IMR-90 (cell line): ENCODE data around the gene PRKCB. TPM values are rescaled to one million over a fixed set of nuclear protein-coding genes. Genes with fewer than 3 reads are reported as not detected.

Source experiments
- ATAC-seq: fragments of 200-7000 bp; cut with Tn5 transposase; 2 replicates; pipeline ENCODE4 v1.9.1; 2020; ENCODE audit warnings: low read depth, mild to moderate bottlenecking, moderate library complexity
- BruUV-seq: library from RNA; stranded (reverse); fragments of 400-500 nt; replicated peaks from 2 replicates; lab custom pipeline; 2021; lab: Mats Ljungman, UMichigan
- CTCF ChIA-PET: fragments of 300-600 bp; formaldehyde crosslinking; extraction: SDS; loops from one replicate; lab custom pipeline; 2021; ENCODE audit warnings: antibody characterized with exemption; lab: Yijun Ruan, JAX
- POLR2A ChIA-PET: fragments of 300-600 bp; sonication (Branson Sonifier 250); formaldehyde crosslinking; loops from one replicate; lab custom pipeline; 2022; ENCODE audit warnings: antibody characterized with exemption; ENCODE audit not compliant: unreplicated experiment; lab: Charles Lee
- DNase-seq: peaks from one replicate; pipeline ENCODE4 v3.0.0; 2013
- H2AFZ ChIP-seq: replicated peaks from 2 replicates; pipeline ENCODE3; 2013; ENCODE audit warnings: low read length, mild to moderate bottlenecking; ENCODE audit not compliant: poor library complexity
- H2AK5ac ChIP-seq: 2 replicates; pipeline ENCODE4 v1.6.1; 2013; ENCODE audit warnings: low read depth, low read length, inconsistent platforms
- H2AK9ac ChIP-seq: replicated peaks from 2 replicates; pipeline ENCODE3; 2013; ENCODE audit warnings: mild to moderate bottlenecking, low read depth, low read length, moderate library complexity; ENCODE audit not compliant: poor library complexity
- H2BK120ac ChIP-seq: 2 replicates; pipeline ENCODE4 v1.6.1; 2013; ENCODE audit warnings: low read depth, low read length, inconsistent platforms
- H2BK15ac ChIP-seq: 3 replicates; pipeline ENCODE4 v1.6.1; 2013; ENCODE audit warnings: low read depth, low read length, inconsistent platforms
- H2BK20ac ChIP-seq: 2 replicates; pipeline ENCODE4 v1.6.1; 2013; ENCODE audit warnings: low read depth, mild to moderate bottlenecking, inconsistent platforms, low read length, moderate library complexity
- H2BK5ac ChIP-seq: 2 replicates; pipeline ENCODE4 v1.6.1; 2013; ENCODE audit warnings: mild to moderate bottlenecking, low read depth, low read length, inconsistent platforms; ENCODE audit not compliant: poor library complexity, severe bottlenecking
- H3K14ac ChIP-seq: replicated peaks from 2 replicates; pipeline ENCODE4 v1.6.1; 2013; ENCODE audit warnings: low read depth, low read length, inconsistent platforms
- H3K18ac ChIP-seq: 2 replicates; pipeline ENCODE4 v1.6.1; 2013; ENCODE audit warnings: low read depth, low read length, control low read depth
- H3K23ac ChIP-seq: 2 replicates; pipeline ENCODE4 v1.6.1; 2013; ENCODE audit warnings: low read depth, low read length, inconsistent platforms
- H3K27ac ChIP-seq: 2 replicates; pipeline ENCODE4 v1.5.1; 2013; ENCODE audit warnings: mild to moderate bottlenecking, control low read depth, low read length; ENCODE audit not compliant: insufficient read depth
- H3K27me3 ChIP-seq: 2 replicates; pipeline ENCODE4 v1.6.1; 2013; ENCODE audit warnings: low read length; ENCODE audit not compliant: control insufficient read depth, insufficient read depth
- H3K36me3 ChIP-seq: 2 replicates; pipeline ENCODE4 v1.6.1; 2013; ENCODE audit warnings: low read length, mixed read lengths; ENCODE audit not compliant: control insufficient read depth, insufficient read depth
- H3K4ac ChIP-seq: 2 replicates; pipeline ENCODE4 v1.6.1; 2013; ENCODE audit warnings: low read depth, low read length, inconsistent platforms
- H3K4me1 ChIP-seq: 2 replicates; pipeline ENCODE4 v1.6.1; 2013; ENCODE audit warnings: low read length, mixed read lengths; ENCODE audit not compliant: control insufficient read depth, insufficient read depth
- H3K4me2 ChIP-seq: 2 replicates; pipeline ENCODE4 v1.6.1; 2013; ENCODE audit warnings: low read depth, mild to moderate bottlenecking, control low read depth, low read length, moderate library complexity
- H3K4me3 ChIP-seq: 2 replicates; pipeline ENCODE4 v1.5.1; 2013; ENCODE audit warnings: low read depth, mild to moderate bottlenecking, control low read depth, low read length, moderate library complexity; ENCODE audit not compliant: insufficient read depth
- H3K56ac ChIP-seq: 2 replicates; pipeline ENCODE4 v1.6.1; 2013; ENCODE audit warnings: low read length, inconsistent platforms; ENCODE audit not compliant: insufficient read depth; ENCODE audit errors: extremely low read depth
- H3K79me1 ChIP-seq, 2 experiments: 2 replicates each; pipeline ENCODE4 v1.6.1; 2013; ENCODE audit warnings: low read length in 2 of 2, inconsistent platforms in 1 of 2, low read depth in 1 of 2
- H3K9ac ChIP-seq: 2 replicates; pipeline ENCODE4 v1.6.1; 2013; ENCODE audit warnings: low read depth, low read length, control low read depth
- H3K9me1 ChIP-seq: 2 replicates; pipeline ENCODE4 v1.6.1; 2013; ENCODE audit warnings: low read length, inconsistent platforms; ENCODE audit not compliant: insufficient read depth
- H3K9me3 ChIP-seq: 2 replicates; pipeline ENCODE4 v1.6.1; 2013; ENCODE audit warnings: low read length; ENCODE audit not compliant: control insufficient read depth, insufficient read depth
- H4K20me1 ChIP-seq: 2 replicates; pipeline ENCODE4 v1.6.1; 2013; ENCODE audit warnings: low read length, inconsistent platforms; ENCODE audit not compliant: insufficient read depth
- H4K5ac ChIP-seq: 2 replicates; pipeline ENCODE4 v1.6.1; 2013; ENCODE audit warnings: mild to moderate bottlenecking, low read depth, low read length, control low read depth
- H4K8ac ChIP-seq, 2 experiments: 2 replicates each; pipeline ENCODE4 v1.6.1; 2013; ENCODE audit warnings: low read depth in 2 of 2, low read length in 2 of 2, control low read depth in 1 of 2, inconsistent platforms in 1 of 2
- H4K91ac ChIP-seq: 2 replicates; pipeline ENCODE4 v1.6.1; 2013; ENCODE audit warnings: low read depth, low read length, inconsistent platforms; ENCODE audit not compliant: insufficient read depth
- BHLHE40 ChIP-seq: fragments of 150-350 bp; IDR thresholded peaks from 2 replicates; pipeline ENCODE4 v1.6.1; 2016; ENCODE audit warnings: mild to moderate bottlenecking, low read depth, low read length
- CEBPB ChIP-seq: IDR thresholded peaks from 2 replicates; pipeline ENCODE4 v1.6.1; 2012; ENCODE audit warnings: low read depth, low read length, improper control_type of control experiment
- CHD1 ChIP-seq: IDR thresholded peaks from 2 replicates; pipeline ENCODE4 v1.6.1; 2012; ENCODE audit warnings: low read depth, low read length, improper control_type of control experiment
- CTCF ChIP-seq: conservative IDR thresholded peaks from 2 replicates; pipeline ENCODE4 v1.5.1; 2012; ENCODE audit warnings: mild to moderate bottlenecking, low read depth, low read length, improper control_type of control experiment
- ELK1 ChIP-seq: fragments of 150-350 bp; IDR thresholded peaks from 2 replicates; pipeline ENCODE4 v1.6.1; 2016; ENCODE audit warnings: low read depth, mild to moderate bottlenecking, low read length, moderate library complexity, borderline replicate concordance
- FOS ChIP-seq: fragments of 150-350 bp; IDR thresholded peaks from 2 replicates; pipeline ENCODE4 v1.6.1; 2016; ENCODE audit warnings: low read depth, low read length
- MAFK ChIP-seq: IDR thresholded peaks from 2 replicates; pipeline ENCODE4 v1.6.1; 2012; ENCODE audit warnings: low read depth, low read length, improper control_type of control experiment
- MAZ ChIP-seq: IDR thresholded peaks from 2 replicates; pipeline ENCODE4 v1.6.1; 2012; ENCODE audit warnings: low read depth, mild to moderate bottlenecking, low read length, improper control_type of control experiment, moderate library complexity, borderline replicate concordance
- MXI1 ChIP-seq: IDR thresholded peaks from 2 replicates; pipeline ENCODE4 v1.6.1; 2012; ENCODE audit warnings: low read depth, mild to moderate bottlenecking, low read length, moderate library complexity, borderline replicate concordance
- NFE2L2 ChIP-seq: fragments of 150-350 bp; IDR thresholded peaks from 2 replicates; pipeline ENCODE4 v1.6.1; 2016; ENCODE audit warnings: low read depth, mild to moderate bottlenecking, low read length
- POLR2A ChIP-seq: IDR thresholded peaks from 2 replicates; pipeline ENCODE4 v1.6.1; 2012; ENCODE audit warnings: mild to moderate bottlenecking, low read depth, low read length
- RAD21 ChIP-seq: IDR thresholded peaks from 2 replicates; pipeline ENCODE4 v1.6.1; 2012; ENCODE audit warnings: low read length, improper control_type of control experiment
- RFX5 ChIP-seq: IDR thresholded peaks from 2 replicates; pipeline ENCODE4 v1.8.0; 2012; ENCODE audit warnings: low read depth, mild to moderate bottlenecking, low read length, moderate library complexity
- SMC3 ChIP-seq: fragments of 150-350 bp; IDR thresholded peaks from 2 replicates; pipeline ENCODE4 v1.6.1; 2016; ENCODE audit warnings: low read depth, mild to moderate bottlenecking, antibody characterized with exemption, low read length, moderate library complexity
- WGBS, 2 experiments: methylation state at CpG; one replicate each; pipeline versions ENCODE4 v1.1.5 to v1.1.7; 2013; ENCODE audit warnings: missing lambda C conversion rate in 2 of 2; ENCODE audit not compliant: insufficient read length in 1 of 2; ENCODE audit errors: extremely low coverage in 2 of 2; 5-methylcytosine and 5-hydroxymethylcytosine counted together
- dilution Hi-C: fragments of 300-500 bp; cut with HindIII; formaldehyde crosslinking; loops from one replicate; pipeline ENCODE4 v1.14.3; 2018; ENCODE audit warnings: low sequenced_read_pairs; ENCODE audit not compliant: unreplicated experiment
- in situ Hi-C: fragments of 300-500 bp; cut with MboI; formaldehyde crosslinking; loops from 3 replicates; pipeline ENCODE4 v1.14.3; 2019; ENCODE audit warnings: low sequenced_read_pairs, inconsistent platforms, mixed read lengths
- intact Hi-C: fragments of 100-400 bp; cut with micrococcal nuclease; formaldehyde crosslinking; loops from 2 replicates; pipeline ENCODE4 v1.10.0; 2022
- polyA plus RNA-seq, 3 experiments: library from polyadenylated mRNA; depleted of rRNA; stranded (reverse); fragments of >200 nt; gene quantifications; 2 replicates each; pipeline ENCODE4 v1.2.3, GENCODE V29; 2012; ENCODE audit warnings: low replicate concordance in 1 of 3
- total RNA-seq: library from RNA; depleted of rRNA; stranded (reverse); fragments of >200 nt; gene quantifications from 2 replicates; pipeline ENCODE4 v1.2.3, GENCODE V29; 2012

PRKCB gene
- total and polyA plus RNA-seq, 2 of the 4 experiments (the other 2 are of a cell fraction) = under 0.01 TPM; not detected in 1

- WGBS, 2 experiments = 8% methylated on average over 2 of the region's 6 CpGs; no CpG with 5 or more reads in 1 of the 2 experiments
- ATAC-seq = no peak
- intact Hi-C loops = no loop called here
These were observed 61.3 kb downstream of the PRKCB start for GRCh38 chr16:23896832-23897821.

More at GRCh38 chr16:23896832-23897821, 61.3 kb downstream of the PRKCB start:
- dilution Hi-C loops = no loop called here
- Histone ChIP-seq H3K27ac (no peak overlapping the region), H2AFZ (no peak overlapping the region), H3K18ac (no peak overlapping the region), H2AK9ac (no peak overlapping the region), H3K56ac (no peak overlapping the region), H2BK5ac (no peak overlapping the region), H3K27me3 (no peaks in the 10 kb centered on the region), H2BK120ac (no peak overlapping the region), H4K20me1 (no peaks in the 10 kb centered on the region), H4K91ac (no peak overlapping the region), H2BK15ac (no peak overlapping the region), H3K4me2 (no peak overlapping the region), H3K23ac (no peak overlapping the region), H3K4me3 (no peak overlapping the region), H4K5ac (no peak overlapping the region), H2AK5ac (no peak overlapping the region), H2BK20ac (no peak overlapping the region), H3K4ac (no peak overlapping the region), H4K8ac (no peak overlapping the region), H3K9me3 (no peaks in the 10 kb centered on the region), H3K36me3 (no peaks in the 10 kb centered on the region), H3K79me1 (no peaks in the 10 kb centered on the region), H3K14ac (no peak overlapping the region), H3K4me1 (no peaks in the 10 kb centered on the region), H3K9ac (no peak overlapping the region), H3K9me1 (no peaks in the 10 kb centered on the region)
- DNase-seq = no peak
- ChIA-PET POLR2A (no interaction called here), CTCF (no interaction called here)
- TF ChIP-seq MAZ (no peak), RAD21 (no peak), FOS (no peak), MXI1 (no peak), ELK1 (no peak), RFX5 (no peak), CTCF (no peak), BHLHE40 (no peak), CEBPB (no peak), NFE2L2 (no peak), POLR2A (no peak), CHD1 (no peak), SMC3 (no peak), MAFK (no peak)
- no TSS peak for BruUV-seq
- in situ Hi-C loops = no loop called here
